A673 (cell line): ENCODE measurements around the gene ETFA.
A peak's percentile ranks its signal among the peaks of the same experiment; 100 is the strongest.

ENCODE experiments used
- CTCF ChIP-seq: fragments of 300-800, 200-600 bp; sonication (generic); conservative IDR thresholded peaks from 2 replicates; pipeline ENCODE4 v1.5.1; 2017; ENCODE audit warnings: low read depth, mild to moderate bottlenecking, antibody characterized with exemption, low read length, moderate library complexity, mixed read lengths
- EZH2 ChIP-seq: fragments of 200-600 bp; sonication (generic); IDR thresholded peaks from 2 replicates; pipeline ENCODE4 v1.6.1; 2017; ENCODE audit warnings: borderline replicate concordance, low read depth, mild to moderate bottlenecking, mixed read lengths, antibody characterized with exemption, low read length; ENCODE audit not compliant: poor library complexity, severe bottlenecking

GRCh38 chr15:76235186-76235826, 76.0 kb downstream of the ETFA start:
- peak; percentile 62 for TF ChIP-seq CTCF
- TF ChIP-seq EZH2: no peak
